ENCODE results near the gene KCNJ15.
"Not testable (repeated sequence)": the region's sequence is repeated elsewhere in the genome, so short reads cannot be mapped to it uniquely, and the experiment has no call there.

KCNJ15 gene

DNA sequence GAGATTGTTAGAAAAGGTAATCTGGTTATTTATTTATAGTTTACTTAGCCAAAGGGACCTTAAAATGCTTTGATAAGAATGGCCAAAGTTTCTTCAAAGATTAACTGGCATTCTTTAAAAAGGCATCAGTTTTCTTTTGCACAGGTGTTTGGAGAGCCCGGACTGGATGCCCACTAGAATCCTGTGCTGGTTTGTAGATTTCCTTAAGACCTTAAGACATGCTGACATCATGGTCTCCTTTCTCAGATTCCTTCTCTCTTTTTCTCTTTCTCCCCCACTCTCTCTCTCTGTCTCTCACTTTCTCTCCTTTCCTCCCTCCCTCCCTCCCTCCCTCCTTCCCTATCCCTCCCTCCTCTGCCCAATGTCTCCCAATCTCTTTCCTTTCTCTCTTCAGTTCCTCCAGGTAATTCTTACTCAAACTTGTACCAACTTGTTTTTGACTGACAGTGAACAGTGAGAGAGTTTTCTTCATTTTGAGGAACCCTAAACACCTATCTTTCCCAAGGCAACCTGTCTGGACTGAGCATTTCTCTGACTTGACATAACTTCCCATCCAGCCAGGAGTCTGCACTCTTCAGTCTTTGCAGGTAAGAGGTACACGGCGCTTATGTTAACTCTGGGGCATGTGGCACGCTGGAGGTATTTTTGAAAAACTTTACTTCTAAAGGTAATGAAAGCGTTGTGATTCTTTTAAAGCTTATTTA is at the start of gene KCNJ15:
Gene KCNJ15 (plus strand): TSS at position 393 of the 704 bp plus-strand sequence. CDS start 42,271 bp downstream, outside the sequence.
- no peak for DNase-seq

DNA sequence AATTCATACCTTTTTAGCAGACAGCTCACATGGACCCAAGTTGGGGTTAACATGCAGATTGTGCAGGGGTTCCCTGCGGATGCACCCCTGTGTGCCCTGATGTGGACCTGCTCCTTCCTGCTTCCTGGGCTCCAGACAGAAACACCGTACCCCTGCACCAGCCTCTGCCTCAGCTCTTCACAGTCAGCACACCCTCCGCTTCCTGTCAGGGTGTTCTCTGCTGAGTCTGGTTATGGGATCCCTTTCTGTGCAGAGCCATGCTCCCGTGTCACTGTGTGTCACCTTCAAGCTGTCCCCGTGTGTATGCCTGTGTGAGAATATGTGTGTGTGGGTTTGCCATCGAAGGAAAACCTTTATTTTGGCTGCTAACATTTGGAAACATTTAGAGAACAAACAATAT is 48.7 kb upstream of the KCNJ15 start:
- DNase-seq, result no peak

DNA sequence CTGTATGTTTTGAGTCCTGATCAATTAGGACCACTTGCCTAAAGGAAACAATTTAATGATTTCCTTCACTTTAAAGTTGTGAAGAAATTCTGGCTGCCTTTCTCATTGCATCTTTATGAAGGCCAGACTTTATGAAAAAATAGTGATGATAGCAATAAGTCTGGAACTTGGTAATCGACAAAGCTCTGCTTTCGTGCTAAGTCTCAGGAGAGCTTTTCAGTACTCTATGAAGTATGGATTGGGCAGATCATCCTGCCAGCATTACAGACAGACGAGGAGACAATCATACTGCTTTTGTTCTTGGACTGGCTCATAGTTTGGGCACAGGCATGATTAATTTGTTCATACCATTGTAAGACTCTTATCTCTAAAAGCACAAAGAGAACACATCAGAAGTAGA is 45.5 kb upstream of the KCNJ15 start:
- no peak for DNase-seq

DNA sequence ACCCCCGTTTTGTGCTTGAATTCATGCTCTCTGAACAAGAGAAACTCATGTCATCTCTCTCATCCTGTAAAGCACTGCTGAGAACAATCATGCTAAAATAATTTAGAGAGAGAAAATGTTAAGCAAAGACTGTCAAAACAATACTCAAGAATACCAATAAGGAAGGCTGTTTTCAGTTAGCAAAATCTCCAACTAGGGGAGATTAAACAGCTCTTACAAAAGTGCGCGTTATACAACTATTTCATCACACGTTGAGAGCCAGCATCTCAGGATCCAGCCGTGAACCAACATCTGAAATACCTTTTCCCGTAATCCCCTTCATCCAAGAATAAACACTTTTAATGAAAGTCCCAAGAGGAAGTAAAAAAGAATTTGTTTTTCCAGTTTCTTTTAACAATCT is 44.1 kb upstream of the KCNJ15 start:
- DNase-seq, result no peak

DNA sequence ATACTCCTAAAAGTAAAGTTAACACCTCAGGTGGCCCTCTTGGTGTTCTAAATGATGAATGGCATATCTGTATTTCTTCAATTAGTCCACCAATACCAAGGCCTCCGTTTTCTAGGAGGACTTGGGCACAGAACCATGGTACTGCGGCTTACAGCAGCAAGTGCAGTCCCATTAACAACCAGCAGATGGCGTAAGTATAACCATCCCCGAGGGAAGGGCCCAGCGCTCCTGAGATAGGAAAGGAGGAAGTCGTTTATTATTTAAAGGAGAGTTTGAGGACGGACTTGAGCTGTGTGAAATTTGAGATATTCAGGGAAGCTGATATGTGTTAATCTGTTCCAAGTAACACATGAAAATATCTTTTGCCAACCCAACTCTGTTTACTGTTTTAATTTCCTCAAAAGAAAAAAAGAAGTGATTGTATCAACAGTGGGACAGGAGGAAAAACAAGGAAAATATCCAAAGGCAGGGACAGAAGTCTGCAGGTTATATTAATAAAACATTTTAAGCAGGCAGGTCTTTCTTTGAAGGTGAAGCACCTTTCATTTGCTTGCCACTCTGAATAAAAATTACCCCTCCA is 37.7 kb upstream of the KCNJ15 start:
- DNase-seq, result no peak

DNA sequence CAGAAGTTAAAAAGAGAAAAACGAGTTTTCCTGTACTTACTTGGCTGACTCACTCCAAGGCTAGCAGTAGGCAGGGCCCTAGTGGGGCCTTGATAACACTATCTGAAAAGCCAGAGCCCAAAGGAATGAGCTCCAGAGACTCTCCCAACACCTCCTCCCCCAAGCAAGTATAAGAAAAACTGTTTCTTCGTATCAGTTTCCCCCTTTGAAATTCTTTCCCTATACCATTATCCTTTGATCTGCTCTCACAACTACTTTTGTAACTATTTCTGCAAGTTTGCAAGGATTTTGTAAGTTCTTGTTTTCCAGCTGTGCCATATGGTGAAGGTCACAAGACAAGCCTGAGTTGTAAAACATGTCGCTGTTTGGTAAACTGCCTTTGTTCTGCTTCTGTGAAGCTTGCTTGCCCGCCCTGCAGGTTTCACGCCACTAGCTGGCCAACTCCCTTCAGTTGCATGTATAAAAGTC is 36.5 kb upstream of the KCNJ15 start:
- DNase-seq, result no peak

DNA sequence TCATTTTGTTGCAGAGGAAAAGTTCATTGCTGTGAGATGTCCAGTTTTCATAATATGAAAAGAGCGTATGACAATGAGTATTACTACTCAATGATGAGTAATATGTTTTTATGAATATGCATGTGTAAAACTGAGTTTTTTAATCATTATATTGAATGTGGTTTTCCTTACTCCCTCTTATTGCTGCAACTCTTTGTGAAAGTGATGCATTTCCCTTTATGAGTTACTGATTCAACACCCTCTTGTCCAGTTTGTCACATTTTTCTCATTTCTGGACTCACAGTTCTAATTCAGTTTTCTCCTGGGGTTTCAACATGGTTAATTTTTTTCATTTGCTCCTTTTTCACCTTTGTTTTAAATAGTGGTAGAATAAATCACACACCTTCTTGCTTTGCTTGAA is 35.2 kb upstream of the KCNJ15 start:
- no peak for DNase-seq

DNA sequence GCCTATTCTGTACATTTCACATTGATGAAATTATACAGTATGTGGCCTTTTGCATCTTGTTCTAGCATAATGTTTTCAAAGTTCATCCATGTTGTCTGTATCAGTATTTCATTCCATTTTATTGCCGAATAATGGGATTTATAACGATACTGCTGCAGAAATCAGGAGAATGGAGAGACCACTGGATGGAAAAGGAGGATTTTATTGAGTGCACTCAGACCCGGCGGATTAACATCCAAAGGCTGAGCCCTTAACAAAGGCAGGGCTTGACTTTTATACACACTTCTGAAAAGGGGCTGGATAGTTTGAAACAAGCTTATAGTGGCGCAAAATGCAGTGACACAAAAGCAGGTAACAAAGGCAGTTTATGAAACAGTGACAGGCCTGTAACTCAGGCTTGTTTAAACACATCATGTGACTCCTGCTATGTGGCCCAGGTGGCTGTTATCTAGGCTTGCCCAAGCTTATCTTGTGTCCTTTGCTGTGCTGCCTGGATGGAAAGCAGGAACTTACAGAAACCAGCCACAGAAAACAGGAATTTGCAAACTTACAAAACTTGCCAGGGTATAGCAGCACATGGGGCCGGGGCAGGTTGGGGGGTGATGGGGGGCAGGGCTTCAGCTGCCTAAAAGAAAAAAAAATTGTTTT is 32.8 kb upstream of the KCNJ15 start:
- DNase-seq, result no peak

DNA sequence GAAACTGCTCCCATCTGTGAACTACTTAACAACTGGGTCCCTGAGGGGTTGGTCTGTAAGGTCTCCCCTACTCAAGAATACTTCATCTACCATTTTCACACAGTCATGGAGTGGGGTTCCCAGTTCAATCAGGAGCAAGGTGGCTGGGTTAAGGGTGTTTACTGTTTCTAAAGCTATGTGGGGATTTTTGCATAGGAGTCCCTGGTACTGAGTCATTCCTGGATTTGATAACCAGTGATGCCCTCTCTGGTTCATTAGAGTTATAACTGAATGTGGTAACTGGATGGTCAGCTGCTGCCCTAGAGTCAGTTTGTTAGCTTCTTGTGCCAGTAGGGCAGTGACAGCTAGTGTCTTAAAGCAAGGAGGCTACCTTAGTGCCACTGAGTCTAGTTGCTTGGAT is 29.4 kb upstream of the KCNJ15 start:
- no peak for DNase-seq

DNA sequence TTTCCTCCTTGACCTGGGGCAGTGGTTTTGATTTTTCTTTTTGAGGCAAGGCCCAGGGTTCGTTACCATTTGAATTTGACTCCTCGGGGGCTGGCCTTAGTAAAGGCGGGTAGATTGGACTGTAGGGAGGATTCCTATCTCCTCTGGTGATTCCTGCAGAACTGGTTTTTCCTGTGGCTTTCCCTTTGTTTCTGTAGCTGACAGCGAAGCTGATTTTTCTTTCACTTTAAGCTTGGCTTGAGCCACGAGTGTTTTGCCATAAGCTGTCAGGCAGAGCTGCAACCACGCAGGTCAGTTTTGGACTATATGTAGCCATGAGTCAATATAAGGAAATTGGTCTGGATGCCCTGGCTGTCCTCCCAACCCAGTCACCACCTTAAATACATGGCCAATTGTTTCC is 28.7 kb upstream of the KCNJ15 start:
- no peak for DNase-seq

DNA sequence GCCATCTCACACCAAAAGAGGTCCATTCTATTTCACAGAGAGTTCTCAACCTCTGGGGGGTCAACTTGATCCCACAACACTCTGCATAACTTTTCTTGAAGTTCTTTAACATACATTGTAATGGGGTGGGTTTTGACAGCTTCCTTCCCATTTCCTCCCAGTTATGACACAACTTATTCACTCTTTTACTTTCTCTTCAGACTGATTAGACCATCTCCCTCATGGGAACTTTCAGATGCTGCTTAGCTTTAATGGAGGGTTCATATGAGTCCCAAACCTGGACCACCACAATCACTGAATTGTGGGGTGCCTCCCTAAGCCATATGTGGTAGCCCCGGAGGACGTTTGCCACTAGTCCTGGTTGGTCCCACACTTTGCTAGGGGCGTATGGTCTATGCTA is 28.3 kb upstream of the KCNJ15 start:
- no peak for DNase-seq

DNA sequence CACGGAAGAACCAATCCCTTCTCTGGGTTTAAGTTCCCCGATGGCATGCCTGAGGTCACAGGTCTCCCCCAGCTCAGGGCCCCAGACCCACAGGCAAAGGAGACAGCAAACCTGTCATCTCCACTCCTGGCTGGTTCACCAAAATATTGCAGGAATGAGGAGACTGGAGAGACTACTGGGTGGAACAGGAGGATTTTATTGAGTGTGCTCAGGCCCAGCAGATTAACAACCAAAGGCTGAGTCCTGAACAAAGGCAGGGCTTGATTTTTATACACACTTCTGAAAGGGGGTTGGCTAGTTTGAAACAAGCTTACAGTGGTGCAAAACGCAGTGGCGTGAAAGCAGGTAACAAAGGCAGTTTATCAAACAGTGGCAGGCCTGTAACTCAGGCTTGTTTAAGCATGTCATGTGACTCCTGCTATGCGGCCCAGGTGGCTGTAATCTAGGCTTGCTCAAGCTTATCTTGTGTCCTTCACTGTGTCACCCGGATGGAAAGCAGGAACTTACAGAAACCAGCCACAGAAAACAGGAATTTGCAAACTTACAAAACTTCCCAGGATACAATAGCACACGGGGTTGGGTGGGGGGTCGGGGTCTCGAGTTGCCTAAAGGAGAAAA is 27.4 kb upstream of the KCNJ15 start:
- DNase-seq, result no peak

DNA sequence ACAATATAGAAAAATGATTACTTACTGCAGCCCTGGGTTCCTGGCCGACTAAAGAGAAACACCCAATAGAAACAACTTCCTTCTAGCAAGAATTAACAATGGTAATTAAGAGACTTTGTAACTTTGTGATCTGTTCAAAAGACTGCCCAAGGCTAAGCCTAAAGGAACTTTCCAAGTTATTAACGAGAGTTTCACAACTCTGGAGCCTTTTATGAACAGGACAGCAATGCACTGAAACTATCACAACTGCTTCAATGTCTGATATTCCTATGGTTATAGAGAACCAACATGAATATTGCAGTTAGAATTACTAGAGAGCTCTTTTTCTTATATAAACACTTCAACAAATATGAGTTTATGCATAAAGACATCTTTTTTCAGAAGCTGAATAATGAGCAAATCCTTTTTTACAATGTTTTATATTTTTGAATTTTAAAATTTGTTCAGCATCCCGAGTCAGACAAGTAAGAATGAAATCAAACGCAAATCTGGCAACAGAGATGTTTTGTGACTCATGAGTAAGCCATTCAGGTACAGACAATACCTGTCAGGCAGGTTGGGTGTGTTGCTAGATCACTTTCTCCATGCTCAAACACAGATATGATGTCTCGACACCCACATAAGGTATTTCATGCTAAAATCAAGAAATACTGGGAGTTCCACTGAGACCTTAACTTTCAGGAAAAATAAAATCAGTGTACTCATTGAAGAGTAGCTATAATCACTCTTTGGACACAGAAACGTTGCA is 22.2 kb upstream of the KCNJ15 start:
- no peak for DNase-seq

DNA sequence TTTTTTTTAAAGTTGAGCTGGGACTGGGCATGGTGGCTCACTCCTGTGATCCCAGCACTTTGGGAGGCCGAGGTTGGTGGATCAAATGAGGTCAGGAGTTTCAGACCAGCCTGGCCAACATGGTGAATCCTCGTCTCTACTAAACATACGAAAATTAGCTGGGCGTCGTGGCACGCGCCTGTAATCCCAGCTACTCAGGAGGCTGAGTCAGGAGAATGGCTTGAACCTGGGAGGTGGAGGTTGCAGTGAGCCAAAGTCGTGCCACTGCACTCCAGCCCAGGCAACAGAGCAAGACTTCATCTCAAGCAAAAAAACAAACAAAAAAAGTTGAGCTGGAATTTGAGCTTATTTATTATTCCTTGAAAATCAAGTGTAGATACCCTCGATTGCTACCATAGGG is 21.5 kb upstream of the KCNJ15 start:
- DNase-seq, result not testable (repeated sequence)

DNA sequence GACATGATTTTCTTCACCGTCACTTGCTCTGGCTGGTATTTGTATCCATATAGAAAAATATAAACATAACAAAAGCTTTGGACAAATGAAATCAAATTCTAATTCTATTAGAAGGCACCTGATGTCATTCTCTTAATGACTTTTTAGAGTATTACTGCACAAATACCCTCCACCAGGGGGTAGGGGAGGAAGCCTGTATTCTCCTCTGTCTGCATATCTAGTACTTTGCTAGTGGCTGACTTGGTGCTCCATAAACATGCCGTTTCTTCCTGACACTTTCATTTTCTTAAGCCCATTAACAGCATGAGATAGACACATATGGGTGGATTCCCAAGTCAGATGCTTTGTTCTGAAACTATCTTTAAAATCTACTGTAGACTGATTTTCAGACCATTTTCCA is 20.6 kb upstream of the KCNJ15 start:
- DNase-seq, result no peak

DNA sequence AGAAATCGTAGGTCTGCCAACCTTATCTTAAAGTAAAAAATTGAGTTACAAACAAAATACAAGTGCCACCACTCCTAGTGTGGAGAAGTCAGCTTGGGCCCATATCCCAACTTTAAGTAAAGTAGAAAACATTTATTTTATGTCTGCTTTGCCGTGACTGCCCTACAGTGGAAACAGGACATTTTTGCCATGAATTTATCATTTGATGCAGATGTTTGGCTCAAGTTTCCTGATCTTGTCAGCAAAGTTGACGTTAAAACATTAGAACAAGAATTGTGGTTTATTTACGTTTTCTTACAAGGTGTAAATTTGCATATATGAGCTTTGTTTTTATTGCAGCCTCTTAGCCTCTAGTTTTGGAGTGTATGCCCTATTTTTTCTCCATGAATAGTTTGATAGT is 17.1 kb upstream of the KCNJ15 start:
- DNase-seq, result no peak

DNA sequence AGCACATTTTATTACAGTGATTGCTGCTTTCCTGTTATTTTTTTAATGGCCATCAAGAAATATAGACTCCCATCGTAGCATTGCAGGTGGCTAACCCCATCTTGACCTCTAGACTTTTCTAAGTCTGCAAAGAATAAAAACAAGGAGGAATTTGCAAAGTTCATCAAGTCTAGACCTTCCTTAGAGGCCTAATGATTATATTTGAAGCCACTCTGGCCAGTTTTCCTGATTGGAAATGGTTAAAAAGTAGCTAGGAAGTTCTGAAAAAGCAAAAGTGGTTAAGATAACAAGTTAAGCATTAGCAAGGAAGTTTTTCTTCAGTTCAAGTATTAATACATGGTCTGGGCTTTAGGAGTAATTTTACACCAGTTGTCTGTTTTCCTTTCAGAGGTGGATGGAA is 16.7 kb upstream of the KCNJ15 start:
- no peak for DNase-seq

DNA sequence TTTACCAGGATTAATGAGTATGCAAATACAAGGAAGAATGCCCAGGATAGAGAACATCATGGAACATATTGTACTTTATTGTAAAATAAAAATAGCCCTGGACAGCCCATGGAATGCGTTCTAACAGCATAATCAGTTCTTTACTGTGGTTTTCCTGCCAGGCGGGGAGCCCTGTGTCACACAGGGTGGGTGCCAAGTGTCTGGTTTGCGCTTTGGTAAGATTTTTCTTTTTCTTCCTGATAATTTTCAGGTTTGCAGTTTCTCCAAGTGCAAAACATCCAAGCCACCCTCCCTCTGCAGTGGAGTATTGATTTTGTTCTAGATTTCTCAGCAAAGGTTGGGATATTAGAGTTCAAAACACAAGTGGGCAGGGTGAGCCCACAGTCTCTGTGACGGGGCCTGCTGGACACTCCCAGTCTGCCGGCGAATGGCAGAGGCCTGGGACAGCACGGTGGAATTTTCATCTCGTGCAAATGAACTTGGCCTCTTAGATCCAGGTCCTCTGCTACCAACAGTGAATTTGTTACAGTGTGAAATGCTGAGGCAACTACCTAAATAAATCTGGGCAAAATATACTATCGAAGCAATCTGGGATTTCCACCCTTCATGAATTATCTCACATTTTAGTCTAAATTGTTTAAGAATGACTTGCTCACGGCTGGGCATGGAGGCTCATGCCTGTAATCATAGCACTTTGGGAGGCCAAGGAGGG is 15.6 kb upstream of the KCNJ15 start:
- no peak for DNase-seq

DNA sequence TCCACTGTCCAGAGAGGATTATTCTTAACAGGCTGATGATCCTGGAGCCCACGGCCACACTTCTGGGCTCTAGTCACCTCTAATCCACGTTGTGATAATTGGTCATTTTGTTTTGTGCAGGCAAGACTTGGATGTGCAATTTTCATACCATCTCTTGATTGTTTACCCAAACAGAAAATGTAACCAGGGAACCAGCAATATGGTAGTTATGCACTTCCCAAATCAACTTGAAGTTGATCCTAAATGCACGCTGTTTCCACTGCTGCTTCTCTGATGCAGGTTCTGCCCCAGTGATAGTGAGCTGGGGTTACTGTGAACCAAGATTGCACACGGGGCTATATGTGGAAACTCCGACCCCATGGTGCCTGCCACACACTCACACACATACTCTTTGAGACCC is 14.7 kb upstream of the KCNJ15 start:
- DNase-seq, result no peak

DNA sequence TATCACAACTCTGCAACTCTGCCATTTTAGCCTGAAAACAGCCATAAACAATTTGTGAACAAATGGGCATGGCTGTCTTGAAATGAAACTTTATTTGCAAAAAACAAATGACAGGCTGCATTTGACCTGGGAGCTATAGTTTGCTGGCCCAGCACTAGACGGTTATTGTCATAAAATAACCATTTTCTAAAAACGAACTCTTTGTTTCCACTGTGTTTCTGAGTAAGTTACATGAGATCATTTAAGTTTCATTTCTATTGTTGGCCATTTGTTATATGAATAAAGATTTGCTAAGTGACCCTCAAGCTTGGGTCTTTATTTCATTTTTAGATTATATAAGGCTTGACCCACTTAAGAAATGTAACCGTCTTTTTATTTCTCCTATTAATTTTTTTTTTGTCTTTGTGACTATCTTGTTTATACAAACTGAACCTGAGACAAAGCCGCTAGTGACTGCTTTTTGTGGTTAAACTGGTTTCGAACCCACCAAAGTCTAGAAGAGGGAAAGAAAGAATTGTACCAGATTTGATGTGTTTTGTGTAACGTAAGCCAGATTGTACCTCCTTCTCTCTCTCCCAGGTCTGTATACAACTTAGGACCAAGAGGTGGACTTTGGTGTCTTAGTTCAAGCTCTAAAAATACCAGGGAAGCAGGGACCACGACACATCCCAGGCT is 12.9 kb upstream of the KCNJ15 start:
- DNase-seq, result no peak

DNA sequence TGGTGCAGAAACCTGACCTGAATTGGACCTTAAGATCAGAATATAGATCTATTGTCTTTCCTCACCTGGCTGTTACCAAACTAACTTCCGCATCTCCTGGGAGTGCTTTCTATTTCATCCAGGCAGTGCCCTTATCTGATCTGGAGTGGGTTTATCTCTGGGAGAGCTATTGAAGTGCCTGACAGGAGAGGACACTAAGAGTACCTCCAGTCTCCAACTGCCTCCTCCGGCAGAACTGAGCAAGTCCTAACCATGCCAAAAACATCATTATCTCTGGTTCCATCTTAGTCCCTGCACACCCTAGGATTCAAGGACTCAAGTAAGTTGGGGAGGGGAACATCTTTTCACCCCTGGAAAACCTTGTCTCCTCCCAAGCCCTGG is 12.4 kb upstream of the KCNJ15 start:
- DNase-seq, result no peak

Data from NCI-H1436 treated with DMSO at 0.1 percent for 48 hours (cell line).